Measurements from ENCODE around the gene EEF1AKMT4. TPM values are rescaled to one million over a fixed set of nuclear protein-coding genes. Genes with fewer than 3 reads are reported as not detected.

The EEF1AKMT4 gene
- total and polyA plus RNA-seq, 2 of the 8 experiments (the other 6 are each of a cell fraction or from before 2014, with no cell fraction given), result 9.3 to 30.1 TPM

DNA sequence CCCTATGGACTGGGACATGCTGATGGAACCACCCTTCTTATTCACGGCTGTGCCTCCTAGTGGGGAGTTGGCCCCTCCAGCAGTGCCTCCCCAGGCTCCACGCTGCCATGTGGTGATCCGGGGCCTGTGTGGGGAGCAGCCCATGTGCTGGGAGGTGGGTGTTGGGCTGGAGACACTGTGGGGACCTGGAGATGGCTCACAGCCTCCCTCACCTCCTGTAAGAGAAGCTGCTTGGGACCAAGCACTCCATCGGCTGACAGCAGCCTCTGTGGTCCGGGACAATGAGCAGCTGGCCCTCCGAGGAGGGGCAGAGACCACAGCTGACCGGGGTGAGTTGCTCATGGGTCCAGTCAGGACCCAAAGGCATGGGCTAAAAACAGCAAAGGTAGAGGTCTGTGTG, 9.8 kb upstream of the EEF1AKMT4 start:
- Histone ChIP-seq H3K9ac (replicated peaks in 1 of 4; ENCODE audit: extremely low read depth in 1 of 4, low read depth in 3 of 4, low read length in 3 of 4) (no peak overlapping the region), H3K23me2 (ENCODE audit: low read depth, low read length) (no peaks in the 10 kb centered on the region; the same call in 1 of the 2 replicates), H3K27ac (ENCODE audit: low read depth, low read length) (no peak overlapping the region), H3K9me3 (ENCODE audit: insufficient read depth in 2 of 2, low read depth in 1 of 2, low read length in 1 of 2) (no peaks in the 10 kb centered on the region), H3K79me1 (ENCODE audit: low read depth, low read length) (no peaks in the 10 kb centered on the region; the same call in 1 of the 2 replicates), H3K36me3 (ENCODE audit: control insufficient read depth in 2 of 4, insufficient read depth in 4 of 4, low read length in 3 of 4) (peaks cover 6 to 23% (median 15%) of the 10 kb centered on the region in 4 experiments; a peak in 7 of 8 replicates), H3K14ac (ENCODE audit: insufficient read length) (no peak overlapping the region), H2AFZ (ENCODE audit: low read length) (no peak overlapping the region), H3K23ac (ENCODE audit: insufficient read length) (no peak overlapping the region), H4K20me1 (replicated peaks in 1 of 2; ENCODE audit: control insufficient read depth in 1 of 2, insufficient read depth in 2 of 2, low read length in 2 of 2) (peaks cover 8 to 16% of the 10 kb centered on the region in 2 experiments), H2BK15ac (ENCODE audit: low read length) (no peak overlapping the region), H3K4me2 (ENCODE audit: insufficient read depth in 1 of 2, low read depth in 2 of 2, low read length in 2 of 2) (no peak overlapping the region), H2AK5ac (ENCODE audit: low read depth, low read length) (no peak overlapping the region), H3K4me3 (ENCODE audit: extremely low read depth in 1 of 4, insufficient read depth in 2 of 4, low read depth in 3 of 4, low read length in 4 of 4) (no peak overlapping the region), H3K27me3 (replicated peaks in 1 of 4; ENCODE audit: control insufficient read depth in 3 of 4, extremely low read depth in 1 of 4, insufficient read depth in 3 of 4, low read length in 3 of 4) (no peaks in the 10 kb centered on the region; a peak in 2 of 7 replicates), H3K18ac (ENCODE audit: extremely low read depth, low read length) (no peak overlapping the region), H3K4me1 (replicated peaks in 1 of 4; ENCODE audit: control insufficient read depth in 3 of 4, insufficient read depth in 4 of 4, low read length in 3 of 4) (peaks cover 0 to 5% (median 1%) of the 10 kb centered on the region in 4 experiments; a peak in 4 of 7 replicates), H2BK20ac (ENCODE audit: low read length) (no peak overlapping the region), H2BK12ac (ENCODE audit: low read depth, low read length) (no peak overlapping the region), H4K8ac (ENCODE audit: extremely low read depth, insufficient read depth, low read length) (no peak overlapping the region), H4K5ac (ENCODE audit: insufficient read length, low read depth, low read length) (no peak overlapping the region), H2BK5ac (ENCODE audit: low read depth, low read length) (no peak overlapping the region), H3K4ac (replicated peaks; ENCODE audit: insufficient read length, low read depth, low read length) (no peak overlapping the region), H3K79me2 (ENCODE audit: control insufficient read depth in 1 of 2, insufficient read depth in 2 of 2, low read length in 2 of 2) (no peaks in the 10 kb centered on the region), H4K91ac (replicated peaks; ENCODE audit: insufficient read length, low read length) (no peak overlapping the region), H3K56ac (replicated peaks; ENCODE audit: insufficient read length, low read depth, low read length) (no peak overlapping the region), H2BK120ac (replicated peaks; ENCODE audit: low read depth, low read length) (no peak overlapping the region)
- FAIRE-seq (no peak), DNase-seq (ENCODE audit: low read depth in 1 of 2, low spot score in 2 of 2) (no peak)
- no peak for TF ChIP-seq SP2 (IDR thresholded peaks at IDR 0.05; ENCODE audit: low read length)
- 78% methylated on average over 7 of the region's 7 CpGs; no CpG with 5 or more reads in 1 of the 2 experiments for WGBS, 2 experiments (ENCODE audit: extremely low coverage in 1 of 2, insufficient coverage in 1 of 2, insufficient read length in 1 of 2, insufficient replicate concordance in 2 of 2, low coverage in 1 of 2, low lambda C conversion rate in 2 of 2, missing lambda C conversion rate in 1 of 2)
- POLR2A ChIA-PET (ENCODE audit: partially characterized antibody), result interaction anchor here (0.9 to 3.4 kb wide), 12 partner anchors 8 to 95 kb away, joined by 3 to 13 read pairs (median 5); partner anchors contain the start of genes AP2M1, CAMK2N2, EEF1AKMT4 and VWA5B2
- CTCF ChIA-PET (ENCODE audit: partially characterized antibody), result interaction anchor here (0.7 to 8.9 kb wide), 18 partner anchors 10 to 351 kb away, joined by 3 to 183 read pairs (median 6); partner anchors contain the start of genes DVL3, EEF1AKMT4 and VWA5B2

Data from H1 (cell line).